ENCODE data around the gene KIF26B.
"Not testable (repeated sequence)": the region's sequence is repeated elsewhere in the genome, so short reads cannot be mapped to it uniquely, and the experiment has no call there.

Gene KIF26B

DNA sequence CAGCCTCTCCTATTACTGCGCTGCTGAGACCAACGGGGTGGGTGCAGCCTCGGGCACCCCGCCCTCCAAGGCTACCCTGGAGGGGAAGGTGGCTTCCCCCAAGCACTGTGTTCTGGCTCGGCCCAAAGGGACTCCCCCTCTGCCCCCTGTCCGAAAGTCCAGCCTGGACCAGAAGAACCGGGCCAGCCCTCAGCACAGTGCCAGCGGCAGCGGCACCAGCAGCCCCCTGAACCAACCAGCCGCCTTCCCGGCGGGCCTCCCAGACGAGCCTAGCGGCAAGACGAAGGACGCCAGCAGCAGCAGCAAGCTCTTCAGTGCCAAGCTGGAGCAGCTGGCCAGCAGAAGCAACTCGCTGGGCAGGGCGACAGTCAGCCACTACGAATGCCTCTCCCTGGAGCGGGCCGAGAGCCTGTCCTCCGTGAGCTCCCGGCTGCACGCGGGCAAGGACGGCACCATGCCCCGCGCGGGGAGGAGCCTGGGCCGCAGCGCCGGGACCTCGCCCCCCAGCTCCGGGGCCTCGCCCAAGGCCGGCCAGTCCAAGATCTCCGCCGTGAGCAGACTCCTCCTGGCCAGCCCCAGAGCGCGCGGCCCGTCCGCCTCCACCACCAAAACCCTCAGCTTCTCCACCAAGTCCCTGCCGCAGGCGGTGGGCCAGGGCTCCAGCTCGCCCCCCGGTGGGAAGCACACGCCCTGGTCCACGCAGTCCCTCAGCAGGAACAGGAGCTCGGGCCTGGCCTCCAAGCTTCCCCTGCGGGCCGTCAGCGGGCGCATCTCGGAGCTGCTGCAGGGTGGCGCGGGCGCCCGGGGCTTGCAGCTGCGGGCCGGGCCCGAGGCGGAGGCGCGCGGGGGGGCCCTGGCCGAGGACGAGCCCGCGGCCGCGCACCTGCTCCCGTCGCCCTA lies 533.1 kb downstream of the KIF26B start:
- DNase-seq = peak in 1 of 4 experiments; percentile 32

DNA sequence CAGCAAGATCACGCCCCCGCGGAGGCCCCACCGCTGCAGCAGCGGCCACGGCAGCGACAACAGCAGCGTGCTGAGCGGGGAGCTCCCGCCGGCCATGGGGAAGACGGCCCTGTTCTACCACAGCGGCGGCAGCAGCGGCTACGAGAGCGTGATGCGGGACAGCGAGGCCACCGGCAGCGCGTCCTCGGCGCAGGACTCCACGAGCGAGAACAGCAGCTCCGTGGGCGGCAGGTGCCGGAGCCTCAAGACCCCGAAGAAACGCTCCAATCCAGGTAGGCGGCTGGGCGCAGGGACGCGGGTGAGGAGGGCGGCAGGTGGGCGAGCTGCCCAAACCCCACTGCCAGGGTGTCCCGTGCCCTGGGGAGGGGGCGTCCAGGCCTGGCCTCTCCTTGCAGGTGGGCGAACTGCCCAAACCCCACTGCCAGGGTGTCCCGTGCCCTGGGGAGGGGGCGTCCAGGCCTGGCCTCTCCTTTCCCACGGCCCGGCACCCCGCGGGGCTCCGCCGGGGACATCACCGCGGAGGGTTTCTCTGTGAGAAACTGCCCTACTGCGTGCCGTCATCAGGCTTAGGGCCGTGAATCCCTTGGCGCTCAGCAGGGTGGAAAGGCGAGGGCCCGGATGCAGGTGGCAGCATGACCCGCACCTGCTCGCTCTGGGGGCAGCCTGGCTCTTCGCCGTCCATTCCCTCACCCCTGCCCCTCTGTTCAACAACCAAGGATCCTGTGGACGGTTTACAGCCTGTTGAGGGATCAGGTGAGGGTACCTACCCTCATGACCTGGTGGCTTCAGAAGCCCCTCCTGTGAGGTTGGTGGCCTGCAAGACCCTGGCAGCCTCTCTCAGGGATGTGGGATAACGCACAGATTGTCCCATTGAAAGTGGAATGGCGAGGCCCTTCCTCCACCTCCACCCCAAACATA lies 534.0 kb downstream of the KIF26B start:
- DNase-seq = no peak

DNA sequence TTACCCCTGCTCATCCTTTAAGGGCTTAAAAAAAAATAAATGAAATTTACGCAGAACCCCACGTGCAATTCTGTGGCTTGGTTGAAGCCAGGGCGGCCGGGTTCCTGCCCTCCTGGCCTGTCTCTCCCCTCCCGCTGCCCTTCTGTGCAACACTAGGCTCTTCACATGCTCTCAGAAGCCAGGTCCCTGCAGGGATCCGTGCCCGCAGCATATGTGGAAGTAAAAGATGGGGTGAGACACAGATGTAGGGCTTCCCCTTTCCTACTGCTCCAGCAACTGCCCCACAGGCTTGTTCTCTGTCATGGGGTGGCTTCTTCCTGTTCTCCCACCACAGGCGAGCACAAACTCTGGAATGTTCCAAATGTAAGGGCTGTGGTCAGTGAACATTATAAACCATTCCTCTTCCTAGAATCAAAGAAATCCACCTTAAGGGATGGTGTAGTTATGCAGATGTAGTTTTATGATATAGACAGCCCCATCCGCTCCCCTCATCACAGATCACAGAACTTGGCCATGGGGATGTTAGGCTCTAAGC lies 535.4 kb downstream of the KIF26B start:
- DNase-seq = peak; percentile 79 to 89 (median 86)

DNA sequence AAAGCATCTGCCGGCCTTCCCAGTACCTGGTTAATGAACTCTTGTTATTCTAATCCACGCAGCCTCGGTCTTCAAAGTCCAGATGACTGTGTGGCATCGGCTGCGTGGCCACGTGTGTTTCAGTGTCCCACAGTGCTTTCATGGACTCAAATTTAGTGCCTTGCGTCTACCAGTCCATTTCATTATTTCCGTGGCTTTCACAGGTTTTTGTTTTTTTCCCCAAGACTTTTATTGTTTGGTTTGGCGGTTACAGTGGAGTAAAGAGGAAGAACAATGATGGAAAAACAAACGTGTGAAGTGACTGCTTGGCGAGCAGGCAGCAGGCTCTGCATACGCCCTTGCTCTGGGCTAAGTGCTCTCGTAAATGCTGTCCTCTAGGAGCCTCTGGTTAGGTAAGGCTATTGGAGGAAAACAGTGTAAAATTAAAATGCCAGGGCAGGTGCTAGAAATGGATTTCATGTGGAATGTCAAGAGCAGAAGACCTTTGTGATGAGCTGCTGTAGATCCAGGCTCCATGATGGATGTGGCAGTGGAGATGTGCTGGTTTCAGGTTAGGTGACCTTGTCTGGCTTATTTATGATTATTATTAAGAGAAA lies 536.3 kb downstream of the KIF26B start:
- DNase-seq = peak in 1 of 4 experiments; percentile 21

DNA sequence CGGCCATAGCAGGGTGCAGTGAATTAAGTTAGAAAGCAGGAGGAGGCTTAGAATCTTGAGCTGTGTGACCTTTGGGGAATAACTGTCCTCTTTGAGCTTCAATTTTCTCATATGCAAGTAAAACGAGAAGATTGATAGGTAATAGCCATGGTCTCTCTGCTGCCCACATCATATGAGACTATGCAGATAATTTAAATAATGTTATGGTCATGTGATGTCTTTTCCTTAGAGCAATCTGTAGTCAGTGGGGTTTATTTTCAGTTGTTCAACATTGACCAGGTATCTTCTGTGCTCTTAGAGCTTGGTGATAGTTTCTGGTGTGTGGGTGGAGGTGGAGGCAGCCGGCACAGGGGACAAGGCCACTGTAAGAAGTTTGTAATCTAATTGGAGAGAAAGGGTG lies 537.1 kb downstream of the KIF26B start:
- no peak for DNase-seq

DNA sequence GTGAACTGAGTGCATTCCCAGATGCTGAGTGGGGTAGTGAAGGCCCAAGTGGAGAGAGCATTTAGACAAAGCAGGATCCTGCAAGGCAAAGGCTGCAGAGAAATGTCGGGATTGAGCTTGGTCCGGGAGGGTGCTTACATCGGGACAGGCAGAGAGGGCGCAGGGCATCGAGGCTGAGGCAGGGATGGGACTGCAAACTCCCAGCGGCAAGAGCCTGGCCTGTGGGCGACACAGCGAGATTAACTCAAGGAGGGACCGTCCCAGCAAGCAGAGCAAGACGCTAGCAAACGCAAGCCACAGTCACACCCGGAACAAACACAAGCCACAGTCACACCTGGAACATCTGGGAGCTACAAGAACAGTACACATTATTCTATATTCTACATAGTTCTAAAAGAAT lies 537.5 kb downstream of the KIF26B start:
- no peak for DNase-seq

DNA sequence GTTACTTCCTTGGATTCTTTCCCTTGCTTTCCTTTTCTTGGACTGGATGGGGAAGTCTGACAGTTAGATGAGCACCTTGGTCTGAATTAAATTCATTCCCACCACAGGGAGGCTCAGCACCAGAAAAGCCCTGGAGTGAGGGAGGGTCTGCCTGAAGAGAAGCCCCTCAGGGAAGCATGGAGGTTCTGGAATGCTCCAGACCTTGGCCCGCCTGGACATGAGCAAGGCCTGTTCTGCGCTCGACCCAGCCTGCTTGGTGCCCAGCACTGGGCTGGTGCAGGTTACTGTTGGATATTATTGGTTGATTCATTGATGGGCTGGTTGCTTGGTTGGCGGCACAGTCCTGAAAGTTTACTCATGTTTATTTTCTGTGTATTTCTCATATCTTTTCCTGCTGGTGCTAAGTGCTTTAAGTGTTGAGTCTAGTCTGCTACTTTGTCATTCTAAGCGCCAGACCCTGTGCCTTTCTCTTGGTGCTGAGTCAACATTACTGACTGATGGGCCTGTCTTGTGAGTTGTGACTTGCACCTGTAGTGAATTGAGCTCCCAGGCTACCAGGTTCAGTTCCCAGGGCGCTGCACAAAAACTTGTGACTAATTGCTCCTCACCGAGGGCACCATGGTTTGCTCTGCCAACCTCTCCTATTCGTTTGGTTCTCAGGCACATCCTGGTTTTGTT lies 538.5 kb downstream of the KIF26B start:
- no peak for DNase-seq

DNA sequence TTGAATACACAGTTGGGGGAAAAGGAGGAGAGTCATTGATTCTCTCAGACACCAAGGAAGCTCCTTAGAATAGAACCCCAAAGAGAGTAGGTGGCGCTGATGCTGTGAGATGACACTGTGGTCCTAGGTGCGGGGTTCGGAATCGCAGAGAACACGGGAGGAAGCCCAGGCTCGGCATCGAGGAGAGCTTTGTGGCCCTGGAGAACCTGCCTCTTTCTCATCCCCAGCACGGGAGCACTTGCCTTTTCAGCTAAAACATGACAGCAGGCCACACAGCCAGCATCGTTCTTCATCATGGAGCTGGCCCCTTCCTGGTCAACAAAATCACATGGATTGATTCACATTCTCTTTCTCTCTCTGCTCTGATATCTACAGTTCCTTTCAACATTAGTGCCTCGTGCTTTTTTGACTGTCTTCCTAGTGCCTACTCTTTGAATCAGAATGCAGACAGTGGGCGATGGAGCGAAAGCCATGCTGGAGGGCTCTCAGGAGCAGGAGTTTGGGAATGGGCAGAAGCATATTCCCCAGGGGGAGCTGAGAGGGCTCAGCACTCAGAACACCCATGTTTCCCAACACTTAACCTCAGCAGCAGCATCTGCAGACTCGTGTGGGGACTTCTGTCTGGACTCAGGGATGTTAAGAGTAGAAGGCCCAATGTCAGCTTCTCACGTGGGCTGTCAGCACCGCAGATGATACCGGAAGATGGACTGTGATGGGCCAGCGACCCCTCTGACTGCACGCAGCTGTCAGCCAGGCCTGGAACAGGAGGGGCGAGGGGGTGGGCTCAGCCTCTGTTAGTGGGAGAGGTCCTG lies 539.4 kb downstream of the KIF26B start:
- no peak for DNase-seq

DNA sequence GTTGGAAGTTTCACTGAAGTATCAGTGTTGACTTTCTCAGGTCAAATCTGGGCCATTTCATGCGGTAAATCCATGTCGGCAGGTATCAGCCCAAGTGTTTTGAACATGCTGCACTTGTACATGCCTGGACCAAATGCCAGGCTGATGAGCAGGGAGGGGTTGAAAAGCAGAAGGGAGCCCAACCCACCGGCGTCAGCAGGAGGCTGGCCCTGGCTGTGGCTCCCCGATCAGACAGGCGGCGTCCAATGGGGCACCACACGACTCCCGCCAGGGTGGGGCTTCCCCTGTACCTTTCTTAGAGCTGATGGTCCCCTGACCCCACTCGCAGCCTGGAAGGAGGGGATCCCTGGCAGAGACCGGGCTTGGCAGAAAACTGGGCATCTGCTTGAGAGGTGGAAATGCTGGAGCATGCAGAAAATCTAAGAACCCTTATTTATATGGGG lies 540.0 kb downstream of the KIF26B start:
- no peak for DNase-seq

DNA sequence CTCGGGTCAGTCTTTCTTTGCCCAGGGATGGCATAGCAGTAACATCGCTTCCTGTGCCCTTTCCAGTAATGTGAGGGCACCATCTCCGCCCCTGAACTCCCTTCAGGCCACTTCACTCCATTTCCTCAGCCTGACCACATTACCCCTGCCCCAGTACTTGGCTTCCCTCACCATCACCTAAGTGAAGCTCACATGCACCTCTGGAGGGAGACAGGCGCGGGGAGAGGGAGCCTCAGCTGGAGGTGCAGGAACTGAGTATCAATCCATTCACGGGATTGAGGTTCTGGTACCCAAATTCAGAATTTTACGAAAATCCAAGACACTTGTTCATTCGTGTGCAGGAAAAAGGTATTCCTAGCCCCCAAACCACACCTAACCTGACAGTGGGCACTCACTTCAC lies 540.4 kb downstream of the KIF26B start:
- DNase-seq = no peak

DNA sequence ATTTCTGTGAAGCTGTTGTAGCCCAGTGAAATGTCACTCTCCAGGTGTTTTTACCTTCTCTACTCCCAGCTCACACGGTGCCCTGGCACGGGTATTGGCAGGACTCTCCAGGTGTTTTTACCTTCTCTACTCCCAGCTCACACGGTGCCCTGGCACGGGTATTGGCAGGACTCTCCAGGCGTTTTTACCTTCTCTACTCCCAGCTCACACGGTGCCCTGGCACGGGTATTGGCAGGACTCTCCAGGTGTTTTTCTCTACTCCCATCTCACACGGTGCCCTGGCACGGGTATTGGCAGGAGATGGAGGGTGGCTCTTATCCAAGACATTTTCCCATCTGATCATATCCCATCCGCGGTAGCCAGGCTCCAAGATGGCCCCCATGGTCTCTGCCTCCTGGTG lies 540.9 kb downstream of the KIF26B start:
- DNase-seq = not testable (repeated sequence)

DNA sequence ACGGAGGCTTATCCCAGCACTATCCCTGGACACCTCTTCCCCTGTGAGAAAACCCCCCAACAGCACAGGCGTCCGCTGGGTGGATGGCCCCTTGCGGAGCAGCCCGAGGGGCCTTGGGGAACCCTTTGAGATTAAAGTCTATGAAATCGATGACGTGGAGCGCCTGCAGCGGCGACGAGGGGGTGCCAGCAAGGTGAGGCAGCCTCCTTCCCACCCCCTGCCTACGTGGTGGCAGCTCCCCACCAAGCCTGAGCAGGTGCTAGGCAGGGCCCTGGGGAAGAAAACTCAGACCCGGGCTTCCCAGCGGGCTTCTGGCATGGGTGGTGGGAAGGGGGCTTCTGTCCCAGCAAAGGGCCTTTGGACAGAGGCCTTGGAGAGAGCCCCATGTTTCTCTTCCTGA lies 543.3 kb downstream of the KIF26B start:
- DNase-seq = no peak

DNA sequence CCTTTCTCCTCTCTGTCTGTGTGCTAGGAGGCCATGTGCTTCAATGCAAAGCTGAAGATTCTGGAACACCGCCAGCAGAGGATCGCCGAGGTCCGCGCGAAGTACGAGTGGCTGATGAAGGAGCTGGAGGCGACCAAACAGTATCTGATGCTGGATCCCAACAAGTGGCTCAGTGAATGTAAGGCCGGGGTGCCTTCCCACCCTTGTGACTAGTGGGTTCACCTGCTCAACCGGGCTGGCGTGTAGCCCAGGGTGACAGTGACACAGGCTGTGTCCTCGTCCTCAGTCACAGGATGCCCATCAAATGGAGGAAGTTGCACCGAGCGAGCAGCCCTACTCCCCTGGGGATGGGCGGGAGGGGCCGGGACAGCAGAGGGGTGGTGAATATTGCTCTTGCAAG lies 544.1 kb downstream of the KIF26B start:
- DNase-seq = no peak

DNA sequence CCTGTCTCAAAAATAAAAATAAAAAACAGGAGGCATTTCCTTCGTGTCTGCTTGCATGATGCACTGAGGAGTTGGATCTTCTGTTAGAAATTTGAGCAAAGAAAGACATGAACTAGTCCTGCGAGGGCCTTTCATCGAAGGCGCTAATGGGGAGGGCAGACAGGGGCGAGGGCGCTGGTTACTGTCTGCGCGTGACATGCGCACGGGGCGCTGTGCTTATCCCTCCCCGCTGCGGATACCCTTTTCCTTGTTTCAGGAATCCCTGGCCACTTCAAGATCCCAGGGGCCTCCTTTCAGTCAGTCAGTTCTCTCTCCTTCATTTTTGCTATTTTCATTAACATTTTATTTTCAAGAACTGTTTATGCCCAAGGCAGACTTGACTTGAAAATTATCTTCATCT lies 545.8 kb downstream of the KIF26B start:
- DNase-seq = no peak

DNA sequence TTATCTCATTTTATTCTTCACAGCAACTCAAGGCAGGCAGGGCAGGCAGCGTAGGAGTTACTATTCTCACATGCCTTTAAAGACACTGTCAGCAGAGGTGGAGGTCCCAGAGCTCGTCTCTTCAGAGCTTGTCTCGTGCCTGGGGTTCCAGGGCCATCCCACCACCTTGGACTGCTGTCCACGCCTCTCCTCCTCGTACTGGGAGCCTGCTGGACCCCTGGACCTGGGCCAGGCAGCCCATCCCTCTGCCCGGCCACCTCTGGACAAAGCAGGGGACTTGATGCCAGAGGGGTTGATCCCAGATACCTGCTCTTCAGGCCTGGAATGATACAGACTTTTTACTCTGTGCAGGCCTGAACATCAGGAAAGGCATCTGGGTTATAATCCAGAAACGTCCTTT lies 546.8 kb downstream of the KIF26B start:
- no peak for DNase-seq

DNA sequence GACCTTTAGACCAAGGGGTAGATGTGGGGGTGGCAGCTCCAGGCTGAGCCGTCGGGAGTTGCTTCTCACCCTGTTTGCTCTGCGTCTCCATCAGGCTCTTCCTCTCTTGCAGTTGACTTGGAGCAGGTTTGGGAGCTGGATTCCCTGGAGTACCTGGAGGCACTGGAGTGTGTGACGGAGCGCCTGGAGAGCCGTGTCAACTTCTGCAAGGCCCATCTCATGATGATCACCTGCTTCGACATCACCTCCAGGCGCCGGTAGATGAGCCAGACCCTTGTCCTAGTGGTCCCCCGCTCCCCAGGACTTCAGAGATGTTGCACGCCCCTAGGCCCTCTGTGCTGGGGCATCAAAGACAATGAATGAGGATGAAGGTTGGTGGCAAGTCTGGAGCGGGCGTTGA lies 547.6 kb downstream of the KIF26B start:
- no peak for DNase-seq

DNA sequence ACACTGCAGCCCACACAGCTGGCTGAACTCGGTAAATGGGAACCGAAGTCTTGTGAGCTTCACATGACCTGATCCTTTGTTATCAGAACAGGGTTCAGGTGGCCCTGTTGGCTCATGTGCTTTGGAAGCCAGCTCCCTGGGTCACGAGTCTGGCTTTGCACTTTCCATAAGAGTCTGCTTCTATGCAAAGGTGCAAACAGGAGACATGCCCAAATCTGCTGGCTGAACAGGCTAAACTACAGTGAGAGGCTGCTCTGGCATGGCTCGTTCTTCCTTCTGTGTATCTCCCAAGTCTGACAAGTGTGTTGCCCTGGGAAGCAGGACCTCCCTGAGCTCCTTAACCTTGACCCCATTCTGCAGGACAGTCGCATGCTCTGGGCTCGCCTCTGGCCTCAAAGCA lies 549.6 kb downstream of the KIF26B start:
- no peak for DNase-seq

DNA sequence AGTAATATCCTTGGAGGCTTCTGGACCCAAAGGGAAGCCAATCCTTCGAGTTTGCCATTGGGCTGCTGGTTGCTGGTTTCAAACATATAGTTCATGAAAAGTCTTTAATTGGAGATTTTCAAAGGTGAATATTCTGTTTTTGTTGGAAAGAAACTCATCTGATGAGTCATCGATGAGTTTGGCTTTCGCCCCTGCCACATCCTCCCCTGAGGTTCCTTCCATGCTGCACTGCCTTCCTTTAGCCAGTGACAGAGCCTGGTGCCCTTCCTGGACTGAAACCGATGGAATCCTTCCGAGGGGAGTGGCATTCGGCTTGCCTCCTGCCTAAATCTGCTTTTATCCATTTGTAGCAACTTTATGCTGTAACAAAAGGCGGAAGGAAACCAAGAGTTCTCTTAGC lies 550.0 kb downstream of the KIF26B start:
- DNase-seq = no peak

DNA sequence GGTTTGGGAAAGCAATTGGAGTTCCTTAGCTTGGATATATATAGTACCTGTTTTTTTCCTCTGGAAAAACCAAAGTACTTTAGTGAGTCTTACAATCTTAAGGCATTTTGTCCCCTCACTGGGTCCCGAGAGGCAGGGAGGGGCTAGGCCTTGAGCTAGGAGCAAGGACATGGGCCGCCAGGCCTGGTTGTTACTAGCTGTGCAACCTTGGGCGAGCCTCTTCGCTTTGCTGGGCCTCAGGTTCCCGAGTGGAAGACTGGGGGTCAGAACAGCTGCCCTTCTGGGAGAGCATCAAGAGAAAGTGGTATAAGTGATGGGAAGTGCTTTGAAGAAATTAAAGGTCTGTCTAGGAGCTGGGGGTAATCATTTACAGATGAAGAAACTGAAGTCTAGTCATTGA lies 553.2 kb downstream of the KIF26B start:
- DNase-seq = no peak

DNA sequence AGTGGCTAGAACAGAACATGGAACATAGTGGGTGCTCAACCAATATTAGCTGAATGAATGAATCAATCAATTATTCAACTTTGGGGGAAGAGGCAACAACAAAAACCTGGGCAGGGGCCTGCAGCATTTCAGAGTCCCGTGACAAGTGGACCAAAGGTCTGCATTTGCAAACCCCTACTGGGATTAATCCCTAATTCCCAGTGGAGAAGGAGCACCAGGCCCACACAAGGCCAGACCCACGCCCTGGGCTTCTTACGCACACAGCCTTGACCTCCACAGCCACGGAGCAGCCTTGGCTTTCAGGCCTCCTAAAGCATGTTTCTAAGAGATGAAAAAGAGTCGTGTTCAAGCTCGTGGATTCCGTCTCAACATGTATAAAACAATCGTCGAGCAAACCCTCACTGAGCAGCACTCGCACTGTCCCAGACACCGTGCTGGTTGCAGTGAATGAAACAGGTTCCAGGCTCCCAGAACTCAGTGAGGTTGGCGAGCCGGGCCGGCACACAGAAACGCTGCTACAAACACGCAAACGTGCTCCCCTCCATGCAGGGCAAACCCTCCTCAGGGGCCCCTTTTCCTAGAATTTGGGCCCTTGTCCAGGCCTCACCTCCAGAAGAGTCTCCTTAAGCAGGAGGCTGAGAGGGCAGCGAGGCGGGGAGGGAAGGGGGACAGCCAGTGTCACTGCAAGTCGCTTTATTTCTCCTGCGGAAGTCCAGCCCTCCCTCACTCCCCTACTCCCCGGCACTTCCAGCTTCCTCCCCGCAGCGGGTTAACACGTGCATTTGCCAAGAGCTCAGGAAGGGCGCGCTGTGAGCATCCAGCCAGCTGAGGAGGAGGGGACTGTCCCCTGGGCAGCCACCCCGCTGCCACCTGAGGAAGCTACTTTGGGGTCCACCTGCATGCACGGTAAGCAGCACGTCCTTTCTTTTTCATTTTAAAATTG lies 556.4 kb downstream of the KIF26B start:
- peak in 2 of 4 experiments; percentile 12 to 16 for DNase-seq
